ENCODE results near the gene SIT1.

- no peak for TF ChIP-seq ISL1 (CRISPR knock-in tag; IDR thresholded peaks at IDR 0.05)
- TF ChIP-seq ZFP30 (CRISPR knock-in tag; IDR thresholded peaks at IDR 0.05) = no peak
Observed at GRCh38 chr9:35650341-35651158, at the start of gene SIT1.
